Neutrophil (primary cell): Measurements from ENCODE around the gene METTL16.

Source experiments
- H3K27ac ChIP-seq: fragments of 200-600 bp; sonication (generic); 2 replicates; pipeline ENCODE4 v1.5.1; 2016; ENCODE audit warnings: mild to moderate bottlenecking, moderate library complexity
- H3K27me3 ChIP-seq: fragments of 200-600 bp; sonication (generic); 2 replicates; pipeline ENCODE4 v1.6.0; 2016; ENCODE audit warnings: mild to moderate bottlenecking
- H3K36me3 ChIP-seq: fragments of 200-600 bp; sonication (generic); 2 replicates; pipeline ENCODE4 v1.5.1; 2017
- H3K4me1 ChIP-seq, 2 experiments: fragments of 200-600 bp in 1 of 2; sonication (generic) in 1 of 2; 1 replicate in 1 of 2; 2 replicates in 1 of 2; pipeline versions ENCODE4 v1.5.1 to v1.6.1; 2013 to 2016; ENCODE audit warnings: low read depth in 1 of 2, low read length in 1 of 2, mild to moderate bottlenecking in 1 of 2, moderate library complexity in 1 of 2; ENCODE audit not compliant: control insufficient read depth in 1 of 2, insufficient read depth in 1 of 2
- H3K4me3 ChIP-seq, 2 experiments: fragments of 200-600 bp in 1 of 2; sonication (generic) in 1 of 2; 1 replicate in 1 of 2; 2 replicates in 1 of 2; pipeline ENCODE4 v1.5.1; 2013 to 2016; ENCODE audit warnings: low read depth in 1 of 2, low read length in 1 of 2, mild to moderate bottlenecking in 1 of 2, moderate library complexity in 1 of 2
- H3K9me3 ChIP-seq: fragments of 200-600 bp; sonication (generic); 2 replicates; pipeline ENCODE4 v1.5.1; 2016
- CTCF ChIP-seq: fragments of 200-600 bp; sonication (generic); IDR thresholded peaks from 2 replicates; pipeline ENCODE4 v1.5.1; 2016; ENCODE audit warnings: antibody characterized with exemption

The METTL16 gene

GRCh38 chr17:2459917-2460271 lies 51.8 kb downstream of the METTL16 start:
- Histone ChIP-seq H3K36me3 (peaks cover 29% of the 10 kb centered on the region), H3K27ac (no peak overlapping the region), H3K4me3 (no peak overlapping the region), H3K4me1 (no peaks in the 10 kb centered on the region), H3K27me3 (no peaks in the 10 kb centered on the region), H3K9me3 (no peaks in the 10 kb centered on the region)
- TF ChIP-seq CTCF = no peak

GRCh38 chr17:2457913-2458312 lies 53.8 kb downstream of the METTL16 start:
- Histone ChIP-seq H3K4me3 (no peak overlapping the region), H3K27ac (no peak overlapping the region), H3K4me1 (no peaks in the 10 kb centered on the region), H3K27me3 (no peaks in the 10 kb centered on the region), H3K9me3 (no peaks in the 10 kb centered on the region), H3K36me3 (peaks cover 15% of the 10 kb centered on the region)
- no peak for TF ChIP-seq CTCF

- H3K9me3 ChIP-seq = no peaks in the 10 kb centered on the region
- H3K27me3 ChIP-seq = no peaks in the 10 kb centered on the region
- H3K27ac ChIP-seq = no peak overlapping the region
- no peak for TF ChIP-seq CTCF
- no peaks in the 10 kb centered on the region for H3K4me1 ChIP-seq
- H3K36me3 ChIP-seq = peaks cover 7% of the 10 kb centered on the region
- H3K4me3 ChIP-seq = no peak overlapping the region
Measured at GRCh38 chr17:2456475-2456874, 55.2 kb downstream of the METTL16 start.

GRCh38 chr17:2455956-2456355 lies 55.7 kb downstream of the METTL16 start:
- TF ChIP-seq CTCF = no peak
- Histone ChIP-seq H3K4me1 (no peaks in the 10 kb centered on the region), H3K4me3 (no peak overlapping the region), H3K27ac (no peak overlapping the region), H3K36me3 (peaks cover 7% of the 10 kb centered on the region), H3K9me3 (no peaks in the 10 kb centered on the region), H3K27me3 (no peaks in the 10 kb centered on the region)

- H3K36me3 ChIP-seq = peaks cover 2% of the 10 kb centered on the region
- no peaks in the 10 kb centered on the region for H3K27me3 ChIP-seq
- no peaks in the 10 kb centered on the region for H3K9me3 ChIP-seq
- no peak overlapping the region for H3K4me3 ChIP-seq
- no peak overlapping the region for H3K27ac ChIP-seq
- TF ChIP-seq CTCF = no peak
- H3K4me1 ChIP-seq = peaks cover 9 to 10% of the 10 kb centered on the region in 2 experiments
Measured at GRCh38 chr17:2453866-2454265, 57.8 kb downstream of the METTL16 start.

- no peaks in the 10 kb centered on the region for H3K27me3 ChIP-seq
Measured at GRCh38 chr17:2453325-2453724, 58.4 kb downstream of the METTL16 start.

More at GRCh38 chr17:2453325-2453724, 58.4 kb downstream of the METTL16 start:
- no peak for TF ChIP-seq CTCF
- Histone ChIP-seq H3K4me1 (peaks cover 9 to 10% of the 10 kb centered on the region in 2 experiments), H3K9me3 (no peaks in the 10 kb centered on the region), H3K36me3 (no peaks in the 10 kb centered on the region), H3K27ac (no peak overlapping the region), H3K4me3 (no peak overlapping the region)
